ENCODE measurements around the gene CHKA.

DNA sequence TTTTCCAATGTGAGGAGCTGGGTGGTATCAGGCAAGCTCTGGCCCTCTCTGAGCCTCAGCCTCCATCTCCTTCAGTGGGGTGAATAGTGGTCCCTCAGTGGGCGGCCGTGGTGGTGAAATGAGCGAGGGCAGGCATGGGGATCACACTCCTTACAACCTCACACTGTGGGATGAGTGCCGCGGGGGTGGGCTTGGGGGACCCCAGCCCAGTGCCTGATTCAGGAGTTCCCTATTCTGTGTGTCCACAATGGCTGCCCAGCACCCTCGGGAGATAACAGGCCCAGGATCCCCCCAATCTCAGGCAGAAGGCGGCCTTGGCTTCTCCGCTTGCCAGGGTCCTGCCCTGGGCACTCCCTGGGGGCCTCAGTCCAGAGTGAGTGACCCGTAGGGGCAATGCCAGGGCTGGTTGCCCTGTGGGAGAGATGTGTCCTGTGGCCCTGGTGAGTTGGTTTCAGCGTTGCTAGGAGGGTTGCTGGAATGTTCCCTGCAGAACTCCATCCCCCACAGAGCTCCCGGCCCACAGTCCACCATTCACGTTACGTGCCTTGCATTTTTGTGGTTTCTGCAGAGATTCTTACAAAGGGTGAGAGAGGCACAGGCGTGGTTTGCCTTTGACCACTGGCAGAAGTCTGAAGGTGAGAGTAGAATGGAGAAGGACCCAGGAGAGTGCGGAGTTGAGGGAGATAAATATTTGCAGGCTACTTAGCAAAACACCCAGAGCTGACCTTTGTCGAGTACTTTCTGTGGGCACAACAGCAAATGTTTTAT lies 108.2 kb downstream of the CHKA start:
- TF ChIP-seq, protein P1, sequence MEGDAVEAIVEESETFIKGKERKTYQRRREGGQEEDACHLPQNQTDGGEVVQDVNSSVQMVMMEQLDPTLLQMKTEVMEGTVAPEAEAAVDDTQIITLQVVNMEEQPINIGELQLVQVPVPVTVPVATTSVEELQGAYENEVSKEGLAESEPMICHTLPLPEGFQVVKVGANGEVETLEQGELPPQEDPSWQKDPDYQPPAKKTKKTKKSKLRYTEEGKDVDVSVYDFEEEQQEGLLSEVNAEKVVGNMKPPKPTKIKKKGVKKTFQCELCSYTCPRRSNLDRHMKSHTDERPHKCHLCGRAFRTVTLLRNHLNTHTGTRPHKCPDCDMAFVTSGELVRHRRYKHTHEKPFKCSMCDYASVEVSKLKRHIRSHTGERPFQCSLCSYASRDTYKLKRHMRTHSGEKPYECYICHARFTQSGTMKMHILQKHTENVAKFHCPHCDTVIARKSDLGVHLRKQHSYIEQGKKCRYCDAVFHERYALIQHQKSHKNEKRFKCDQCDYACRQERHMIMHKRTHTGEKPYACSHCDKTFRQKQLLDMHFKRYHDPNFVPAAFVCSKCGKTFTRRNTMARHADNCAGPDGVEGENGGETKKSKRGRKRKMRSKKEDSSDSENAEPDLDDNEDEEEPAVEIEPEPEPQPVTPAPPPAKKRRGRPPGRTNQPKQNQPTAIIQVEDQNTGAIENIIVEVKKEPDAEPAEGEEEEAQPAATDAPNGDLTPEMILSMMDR (IDR thresholded peaks at IDR 0.05; ENCODE audit: borderline replicate concordance, extremely low read depth, low read length, poor library complexity, severe bottlenecking), result no peak
- TF ChIP-seq EZH2 (IDR thresholded peaks at IDR 0.05; ENCODE audit: borderline replicate concordance, low read depth, low read length, severe bottlenecking), result no peak

Data from DND-41 (cell line).